ENCODE data around the gene DHRSX.
"Not testable (repeated sequence)": the region's sequence is repeated elsewhere in the genome, so short reads cannot be mapped to it uniquely, and the experiment has no call there.

The DHRSX gene

GRCh38 chrX:2391869-2392606 lies 108.7 kb downstream of the DHRSX start:
- Mint-ChIP-seq H3K27ac (no peak overlapping the region), H3K4me1 (ENCODE audit: low read depth) (no peaks in the 10 kb centered on the region), H3K9me3 (peaks cover 11% of the 10 kb centered on the region), H3K36me3 (ENCODE audit: low read depth) (peaks cover 16% of the 10 kb centered on the region), H3K4me3 (no peak overlapping the region), H3K27me3 (ENCODE audit: low read depth) (no peaks in the 10 kb centered on the region)
- DNase-seq (ENCODE audit: low spot score) = no peak

GRCh38 chrX:2390754-2391153 lies 110.0 kb downstream of the DHRSX start:
- no peak for DNase-seq (ENCODE audit: low spot score)
- no peak overlapping the region for H3K4me3 Mint-ChIP-seq
- peaks cover 11% of the 10 kb centered on the region for H3K9me3 Mint-ChIP-seq
- peaks cover 16% of the 10 kb centered on the region for H3K36me3 Mint-ChIP-seq (ENCODE audit: low read depth)
- no peak overlapping the region for H3K27ac Mint-ChIP-seq
- H3K4me1 Mint-ChIP-seq (ENCODE audit: low read depth) = no peaks in the 10 kb centered on the region
- H3K27me3 Mint-ChIP-seq (ENCODE audit: low read depth) = no peaks in the 10 kb centered on the region

DNA sequence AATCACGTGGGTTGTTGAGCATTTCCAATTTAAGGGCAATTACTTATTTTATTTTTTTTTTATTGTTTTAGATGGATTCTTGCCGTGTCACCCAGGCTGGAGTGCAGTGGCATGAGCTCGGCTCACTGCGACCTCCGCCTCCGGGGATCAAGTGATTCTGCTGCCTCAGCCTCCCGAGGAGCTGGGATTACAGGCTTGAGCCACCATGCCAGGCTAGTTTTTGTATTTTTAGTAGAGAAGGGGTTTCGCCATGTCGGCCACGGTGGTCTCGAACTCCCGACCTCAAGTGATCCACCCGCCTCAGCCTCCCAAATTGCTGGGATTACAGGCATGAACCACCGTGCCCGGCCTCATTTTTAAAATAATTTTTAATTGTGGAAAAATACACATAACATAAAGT lies 111.0 kb downstream of the DHRSX start:
- Mint-ChIP-seq H3K36me3 (ENCODE audit: low read depth) (peaks cover 16% of the 10 kb centered on the region), H3K9me3 (peaks cover 11% of the 10 kb centered on the region)
- not testable (repeated sequence) for DNase-seq (ENCODE audit: low spot score); H3K27me3 Mint-ChIP-seq (ENCODE audit: low read depth); H3K4me3 Mint-ChIP-seq; H3K27ac Mint-ChIP-seq; H3K4me1 Mint-ChIP-seq (ENCODE audit: low read depth)

DNA sequence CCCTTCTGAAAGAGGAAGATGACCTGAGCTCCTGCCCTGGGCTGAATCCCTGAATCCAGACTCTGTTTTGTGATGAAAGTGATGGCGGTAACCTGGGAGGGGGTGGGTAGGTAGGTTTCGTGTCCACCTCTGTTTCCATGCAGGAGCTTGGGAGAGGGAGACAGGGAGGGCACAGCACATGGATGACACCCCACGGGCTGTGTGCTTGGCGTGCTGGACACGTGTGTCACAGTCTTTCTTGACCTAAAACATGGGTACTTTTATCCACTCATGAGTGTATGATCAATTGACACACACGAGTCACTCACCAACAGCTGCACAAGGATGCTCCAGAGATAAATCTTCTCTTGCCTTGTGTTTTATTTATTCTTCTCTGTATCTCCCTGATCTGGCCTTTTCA lies 111.5 kb downstream of the DHRSX start:
- H3K4me1 Mint-ChIP-seq (ENCODE audit: low read depth) = no peaks in the 10 kb centered on the region
- H3K27ac Mint-ChIP-seq = no peak overlapping the region

GRCh38 chrX:2388669-2389068 lies 112.1 kb downstream of the DHRSX start:
- no peaks in the 10 kb centered on the region for H3K4me1 Mint-ChIP-seq (ENCODE audit: low read depth)
- DNase-seq (ENCODE audit: low spot score) = no peak
- no peaks in the 10 kb centered on the region for H3K27me3 Mint-ChIP-seq (ENCODE audit: low read depth)
- H3K27ac Mint-ChIP-seq = no peak overlapping the region
- H3K36me3 Mint-ChIP-seq (ENCODE audit: low read depth) = peaks cover 16% of the 10 kb centered on the region
- H3K4me3 Mint-ChIP-seq = no peak overlapping the region
- peaks cover 11% of the 10 kb centered on the region for H3K9me3 Mint-ChIP-seq

More for the DNA sequence above, 111.5 kb downstream of the DHRSX start:
- Mint-ChIP-seq H3K9me3 (peaks cover 11% of the 10 kb centered on the region), H3K36me3 (ENCODE audit: low read depth) (peaks cover 16% of the 10 kb centered on the region), H3K27me3 (ENCODE audit: low read depth) (no peaks in the 10 kb centered on the region), H3K4me3 (no peak overlapping the region)
- no peak for DNase-seq (ENCODE audit: low spot score)

DNA sequence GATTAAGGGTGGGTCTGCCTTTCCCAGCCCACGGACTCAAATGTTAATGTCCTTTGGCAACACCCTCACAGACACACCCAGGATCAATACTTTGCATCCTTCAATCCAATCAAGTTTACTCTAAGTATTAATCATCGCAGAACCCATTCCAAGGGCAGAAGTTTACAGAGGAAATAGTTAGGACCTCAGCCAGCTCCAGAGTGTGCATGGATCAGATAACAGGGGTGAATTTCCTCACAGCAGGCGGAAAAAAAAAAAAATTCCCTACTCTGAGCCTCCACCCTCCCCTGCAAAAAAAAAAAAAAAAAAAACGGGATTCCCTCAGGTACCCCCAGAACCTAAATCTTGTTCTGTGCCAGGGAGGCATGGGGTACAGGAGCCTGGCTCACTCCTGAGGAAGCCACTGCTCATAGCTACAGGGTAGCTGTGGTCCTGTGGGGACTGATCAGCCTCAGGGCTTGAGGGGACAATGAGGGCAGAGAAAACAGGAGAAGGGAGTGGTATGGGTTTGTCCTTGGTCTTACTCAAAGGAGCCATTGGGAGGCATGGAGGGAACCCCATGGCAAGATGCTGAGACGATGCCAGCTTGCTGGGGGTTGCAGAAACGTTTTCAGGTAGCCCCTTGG lies 113.0 kb downstream of the DHRSX start:
- Mint-ChIP-seq H3K36me3 (ENCODE audit: low read depth) (peaks cover 16% of the 10 kb centered on the region), H3K27ac (no peak overlapping the region), H3K4me1 (ENCODE audit: low read depth) (no peaks in the 10 kb centered on the region), H3K27me3 (ENCODE audit: low read depth) (no peaks in the 10 kb centered on the region), H3K4me3 (no peak overlapping the region), H3K9me3 (peaks cover 11% of the 10 kb centered on the region)
- DNase-seq (ENCODE audit: low spot score) = no peak

- Mint-ChIP-seq H3K9me3 (no peaks in the 10 kb centered on the region), H3K36me3 (ENCODE audit: low read depth) (no peaks in the 10 kb centered on the region), H3K27ac (no peak overlapping the region), H3K27me3 (ENCODE audit: low read depth) (no peaks in the 10 kb centered on the region), H3K4me3 (no peak overlapping the region), H3K4me1 (ENCODE audit: low read depth) (no peaks in the 10 kb centered on the region)
- no peak for DNase-seq (ENCODE audit: low spot score)
Observed at GRCh38 chrX:2385224-2385623, 115.6 kb downstream of the DHRSX start.

DNA sequence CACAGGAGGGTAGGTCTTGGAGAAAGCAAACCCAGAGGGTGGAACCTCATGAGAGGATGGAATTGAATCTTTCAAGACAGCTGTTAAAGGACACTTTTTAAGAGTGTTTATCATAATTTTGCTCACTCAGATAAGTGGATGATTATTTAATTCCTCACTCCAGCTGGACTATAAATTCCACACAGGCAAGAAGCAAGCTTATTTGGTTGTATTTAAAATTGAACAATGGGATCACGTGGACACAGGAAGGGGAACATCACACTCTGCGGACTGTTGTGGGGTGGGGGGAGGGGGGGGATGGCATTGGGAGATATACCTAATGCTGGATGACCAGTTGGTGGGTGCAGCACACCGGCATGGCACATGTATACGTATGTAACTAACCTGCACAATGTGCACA lies 116.3 kb downstream of the DHRSX start:
- Mint-ChIP-seq H3K27me3 (ENCODE audit: low read depth) (no peaks in the 10 kb centered on the region), H3K4me3 (no peak overlapping the region), H3K27ac (no peak overlapping the region), H3K36me3 (ENCODE audit: low read depth) (no peaks in the 10 kb centered on the region), H3K4me1 (ENCODE audit: low read depth) (no peaks in the 10 kb centered on the region), H3K9me3 (no peaks in the 10 kb centered on the region)
- no peak for DNase-seq (ENCODE audit: low spot score)

- Mint-ChIP-seq H3K27ac (no peak overlapping the region), H3K4me3 (no peak overlapping the region), H3K36me3 (ENCODE audit: low read depth) (no peaks in the 10 kb centered on the region), H3K27me3 (ENCODE audit: low read depth) (no peaks in the 10 kb centered on the region), H3K9me3 (no peaks in the 10 kb centered on the region), H3K4me1 (ENCODE audit: low read depth) (no peaks in the 10 kb centered on the region)
- DNase-seq (ENCODE audit: low spot score) = no peak
Observed at GRCh38 chrX:2383735-2384134, 117.0 kb downstream of the DHRSX start.

DNA sequence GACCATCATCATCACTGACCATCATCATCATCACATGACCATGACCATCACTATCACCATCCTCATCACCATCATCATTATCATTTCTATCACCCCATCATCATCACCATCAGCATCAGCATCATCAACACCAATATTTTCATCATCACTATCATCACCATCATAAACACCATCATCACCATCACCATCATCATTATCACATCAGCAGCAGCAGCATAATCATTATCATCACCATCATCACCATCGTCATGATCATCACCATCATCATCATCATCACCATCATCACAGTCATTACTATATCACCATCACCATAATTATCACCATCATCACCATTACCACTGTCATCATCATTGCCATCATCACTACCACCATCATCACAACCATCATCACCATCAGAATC lies 117.6 kb downstream of the DHRSX start:
- Mint-ChIP-seq H3K9me3 (no peaks in the 10 kb centered on the region), H3K36me3 (ENCODE audit: low read depth) (no peaks in the 10 kb centered on the region), H3K27ac (no peak overlapping the region), H3K27me3 (ENCODE audit: low read depth) (no peaks in the 10 kb centered on the region), H3K4me3 (no peak overlapping the region), H3K4me1 (ENCODE audit: low read depth) (no peaks in the 10 kb centered on the region)
- no peak for DNase-seq (ENCODE audit: low spot score)

GRCh38 chrX:2382433-2383048 lies 118.2 kb downstream of the DHRSX start:
- not testable (repeated sequence) for H3K27ac Mint-ChIP-seq; DNase-seq (ENCODE audit: low spot score); H3K36me3 Mint-ChIP-seq (ENCODE audit: low read depth); H3K9me3 Mint-ChIP-seq; H3K4me1 Mint-ChIP-seq (ENCODE audit: low read depth); H3K4me3 Mint-ChIP-seq; H3K27me3 Mint-ChIP-seq (ENCODE audit: low read depth)

DNA sequence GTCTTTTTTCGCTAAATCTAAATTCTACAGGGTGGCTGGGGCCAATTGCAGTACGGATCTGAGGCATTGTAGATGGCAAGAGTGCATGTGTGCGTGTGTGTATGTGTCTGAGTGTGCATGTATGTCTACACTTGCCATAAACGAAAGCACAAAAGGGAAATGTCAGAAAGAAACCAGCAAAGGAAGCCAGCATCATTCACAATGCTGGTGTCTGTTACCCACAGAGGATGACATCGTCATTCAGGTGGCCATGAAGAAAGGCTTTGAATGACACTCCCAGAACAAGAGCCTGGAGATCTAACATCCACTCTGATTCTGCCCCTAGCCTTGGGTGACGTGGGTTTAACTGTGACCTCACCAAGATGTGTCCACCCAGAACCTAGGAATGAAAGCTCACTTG lies 124.6 kb downstream of the DHRSX start:
- H3K36me3 Mint-ChIP-seq (ENCODE audit: low read depth) = no peaks in the 10 kb centered on the region

GRCh38 chrX:2374086-2374485 lies 126.7 kb downstream of the DHRSX start:
- Mint-ChIP-seq H3K4me3 (no peak overlapping the region), H3K27ac (no peak overlapping the region), H3K27me3 (ENCODE audit: low read depth) (no peaks in the 10 kb centered on the region)

More for the DNA sequence above, 124.6 kb downstream of the DHRSX start:
- Mint-ChIP-seq H3K27me3 (ENCODE audit: low read depth) (no peaks in the 10 kb centered on the region), H3K9me3 (no peaks in the 10 kb centered on the region), H3K4me3 (no peak overlapping the region), H3K27ac (no peak overlapping the region), H3K4me1 (ENCODE audit: low read depth) (no peaks in the 10 kb centered on the region)
- no peak for DNase-seq (ENCODE audit: low spot score)

DNA sequence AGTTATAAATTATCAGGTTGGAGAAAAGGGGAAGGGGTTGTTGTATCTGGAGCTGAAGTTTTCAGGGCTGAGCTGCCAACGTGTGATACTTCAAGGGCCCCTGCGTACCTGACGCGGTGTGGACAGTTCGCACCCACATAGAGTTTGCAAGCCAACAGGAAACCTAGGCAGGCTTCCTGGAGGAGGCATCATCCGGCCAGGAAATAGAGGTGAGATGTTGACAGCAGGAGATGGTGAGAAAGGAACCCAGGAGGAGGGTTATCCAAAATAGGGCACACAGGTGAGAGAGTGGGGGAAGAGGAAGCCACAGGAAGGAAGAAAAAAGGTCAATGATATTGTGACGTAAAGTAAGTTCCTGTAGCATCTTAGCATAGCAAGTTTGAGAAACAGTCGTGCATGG lies 127.2 kb downstream of the DHRSX start:
- Mint-ChIP-seq H3K4me1 (ENCODE audit: low read depth) (no peaks in the 10 kb centered on the region), H3K36me3 (ENCODE audit: low read depth) (no peaks in the 10 kb centered on the region), H3K27me3 (ENCODE audit: low read depth) (no peaks in the 10 kb centered on the region), H3K9me3 (no peaks in the 10 kb centered on the region), H3K4me3 (no peak overlapping the region), H3K27ac (no peak overlapping the region)
- DNase-seq (ENCODE audit: low spot score) = no peak

More at GRCh38 chrX:2374086-2374485, 126.7 kb downstream of the DHRSX start:
- Mint-ChIP-seq H3K4me1 (ENCODE audit: low read depth) (no peaks in the 10 kb centered on the region), H3K9me3 (no peaks in the 10 kb centered on the region), H3K36me3 (ENCODE audit: low read depth) (no peaks in the 10 kb centered on the region)
- DNase-seq (ENCODE audit: low spot score) = no peak

Measured in T-helper 2 cell treated with Interferon-gamma antibody and Interleukin-4, amounts not matched to agents 5 μg/mL and 100 μg/mL, for 36 hours (primary cell).